RWPE2 (cell line): ENCODE measurements around the gene ENTR1.

Experiments
- ATAC-seq: fragments of 200-7000 bp; cut with Tn5 transposase; 3 replicates; pipeline ENCODE4 v1.9.1; 2021; ENCODE audit warnings: low read depth
- DNase-seq: peaks from one replicate; pipeline ENCODE4 v3.0.0-alpha.2; 2020; ENCODE audit warnings: low spot score
- H3K27ac ChIP-seq: fragments of 450-650 bp; 2 replicates; pipeline ENCODE4 v1.5.1; 2017; ENCODE audit warnings: mild to moderate bottlenecking; ENCODE audit not compliant: poor library complexity, severe bottlenecking
- H3K27me3 ChIP-seq: fragments of 250-450 bp; sonication (Bioruptor Pico); 2 replicates; pipeline ENCODE4 v1.5.1; 2021; ENCODE audit warnings: mild to moderate bottlenecking, moderate library complexity; ENCODE audit not compliant: insufficient read depth, poor library complexity, severe bottlenecking
- H3K36me3 ChIP-seq: fragments of 250-450 bp; sonication (Bioruptor Pico); 2 replicates; pipeline ENCODE4 v1.5.1; 2020; ENCODE audit warnings: low read depth, mild to moderate bottlenecking, moderate library complexity
- H3K4me1 ChIP-seq: fragments of 250-450 bp; sonication (Bioruptor Pico); 2 replicates; pipeline ENCODE4 v1.5.1; 2021; ENCODE audit warnings: mild to moderate bottlenecking, moderate library complexity; ENCODE audit not compliant: insufficient read depth, poor library complexity, severe bottlenecking
- H3K4me3 ChIP-seq: fragments of 250-450 bp; sonication (Bioruptor Pico); 2 replicates; pipeline ENCODE4 v1.5.1; 2021; ENCODE audit warnings: mild to moderate bottlenecking, moderate library complexity; ENCODE audit not compliant: severe bottlenecking
- H3K9me3 ChIP-seq: fragments of 250-450 bp; sonication (Bioruptor Pico); 2 replicates; pipeline ENCODE4 v1.5.1; 2021; ENCODE audit warnings: mild to moderate bottlenecking, moderate library complexity; ENCODE audit not compliant: severe bottlenecking
- CTCF ChIP-seq: fragments of 450-650 bp; IDR thresholded peaks from one replicate; pipeline ENCODE4 v1.5.1; 2017; ENCODE audit warnings: mild to moderate bottlenecking, moderate library complexity; ENCODE audit not compliant: poor library complexity, severe bottlenecking

The ENTR1 gene

GRCh38 chr9:136443087-136443486, 32.7 kb upstream of the ENTR1 start:
- Histone ChIP-seq H3K4me1 (no peaks in the 10 kb centered on the region), H3K36me3 (peaks cover 80% of the 10 kb centered on the region), H3K9me3 (no peaks in the 10 kb centered on the region), H3K27ac (no peak overlapping the region), H3K4me3 (no peak overlapping the region), H3K27me3 (no peaks in the 10 kb centered on the region)
- no peak for ATAC-seq
- no peak for TF ChIP-seq CTCF
- DNase-seq = no peak

- no peak for DNase-seq
- no peak overlapping the region for H3K27ac ChIP-seq
- no peak for TF ChIP-seq CTCF
- no peak for ATAC-seq
- peaks cover 6% of the 10 kb centered on the region for H3K4me1 ChIP-seq
- H3K36me3 ChIP-seq = peaks cover 75% of the 10 kb centered on the region
- H3K4me3 ChIP-seq = no peak overlapping the region
- no peaks in the 10 kb centered on the region for H3K9me3 ChIP-seq
- H3K27me3 ChIP-seq = no peaks in the 10 kb centered on the region
These were observed 31.9 kb upstream of the ENTR1 start for GRCh38 chr9:136442265-136442664.

DNA sequence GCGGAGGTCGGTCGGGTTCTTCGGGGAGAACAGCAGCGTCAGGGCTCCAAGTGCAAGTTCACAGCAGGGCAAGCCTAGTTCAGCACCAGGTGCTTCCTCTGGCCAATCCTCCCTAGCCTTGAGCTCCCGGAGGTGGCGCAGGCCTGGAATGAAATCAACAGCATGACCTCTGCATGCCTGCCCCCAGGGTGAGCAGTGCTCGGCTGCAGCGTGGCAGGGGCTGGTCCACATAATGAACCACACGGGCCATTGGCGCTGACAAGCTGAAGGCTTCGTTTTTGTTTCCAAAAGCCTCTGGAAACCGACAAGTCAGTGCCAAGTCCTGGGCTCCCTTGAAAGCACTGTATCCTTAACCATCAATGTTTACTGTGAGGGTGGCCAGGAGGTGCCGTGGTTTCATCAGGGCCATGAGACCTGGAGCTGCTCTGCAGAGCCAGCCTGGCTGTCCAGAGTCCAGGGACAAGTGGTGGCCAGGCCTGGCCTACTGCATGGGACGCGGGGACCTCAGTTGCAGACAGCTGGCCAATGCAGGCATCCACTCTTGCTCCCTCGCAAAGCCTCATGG, 31.3 kb upstream of the ENTR1 start:
- H3K4me1 ChIP-seq = peaks cover 6% of the 10 kb centered on the region
- TF ChIP-seq CTCF = no peak
- no peak overlapping the region for H3K4me3 ChIP-seq
- H3K27me3 ChIP-seq = no peaks in the 10 kb centered on the region
- DNase-seq (no peak), ATAC-seq (no peak)
- H3K36me3 ChIP-seq = peaks cover 77% of the 10 kb centered on the region
- no peaks in the 10 kb centered on the region for H3K9me3 ChIP-seq
- no peak overlapping the region for H3K27ac ChIP-seq

GRCh38 chr9:136441191-136441680, 30.8 kb upstream of the ENTR1 start:
- TF ChIP-seq CTCF = no peak
- DNase-seq = no peak
- H3K27me3 ChIP-seq = no peaks in the 10 kb centered on the region
- H3K4me3 ChIP-seq = no peak overlapping the region
- peaks cover 77% of the 10 kb centered on the region for H3K36me3 ChIP-seq
- no peaks in the 10 kb centered on the region for H3K9me3 ChIP-seq
- H3K27ac ChIP-seq = no peak overlapping the region
- no peak for ATAC-seq
- H3K4me1 ChIP-seq = peaks cover 6% of the 10 kb centered on the region
